HG03520 (cell line): Measurements from ENCODE around the gene CPN2.

Source experiments
- ATAC-seq: cut with Tn5 transposase; IDR thresholded peaks from one replicate; pipeline ENCODE4 v1.9.1; 2021; ENCODE audit warnings: mild to moderate bottlenecking, moderate library complexity; ENCODE audit not compliant: unreplicated experiment

The CPN2 gene

GRCh38 chr3:194357681-194358080 is 6.6 kb upstream of the CPN2 start:
- ATAC-seq, result no peak

GRCh38 chr3:194355379-194355778 is 4.3 kb upstream of the CPN2 start:
- no peak for ATAC-seq

- ATAC-seq, result no peak
These were observed 3.2 kb upstream of the CPN2 start for GRCh38 chr3:194354315-194354714.

- no peak for ATAC-seq
These were observed 1.6 kb upstream of the CPN2 start for GRCh38 chr3:194352667-194353246.

- no peak for ATAC-seq
These were observed 916 bp upstream of the CPN2 start for GRCh38 chr3:194351952-194352536.

GRCh38 chr3:194350726-194351071 is 429 bp downstream of the CPN2 start:
- ATAC-seq, result no peak

- no peak for ATAC-seq
These were observed 2.8 kb downstream of the CPN2 start for GRCh38 chr3:194348354-194348753.

GRCh38 chr3:194346621-194347020 is 4.5 kb downstream of the CPN2 start:
- no peak for ATAC-seq

- no peak for ATAC-seq
These were observed 5.1 kb downstream of the CPN2 start for GRCh38 chr3:194346035-194346434.

GRCh38 chr3:194344012-194344411 is 7.1 kb downstream of the CPN2 start:
- ATAC-seq, result no peak

- no peak for ATAC-seq
These were observed 7.6 kb downstream of the CPN2 start for GRCh38 chr3:194343561-194343893.

GRCh38 chr3:194342861-194343560 is 8.1 kb downstream of the CPN2 start:
- no peak for ATAC-seq

GRCh38 chr3:194340757-194341400 is 10.2 kb downstream of the CPN2 start:
- ATAC-seq, result no peak

- ATAC-seq, result no peak
These were observed 11.3 kb downstream of the CPN2 start for GRCh38 chr3:194339840-194340239.

GRCh38 chr3:194339356-194339755 is 11.8 kb downstream of the CPN2 start:
- no peak for ATAC-seq

GRCh38 chr3:194337965-194338753 is 13.0 kb downstream of the CPN2 start:
- ATAC-seq, result no peak

GRCh38 chr3:194336601-194337355 is 14.3 kb downstream of the CPN2 start:
- ATAC-seq, result no peak

GRCh38 chr3:194333981-194334320 is 17.2 kb downstream of the CPN2 start:
- ATAC-seq, result no peak

- peak; percentile 94 for ATAC-seq
These were observed 17.7 kb downstream of the CPN2 start for GRCh38 chr3:194333212-194333980.

- no peak for ATAC-seq
These were observed 18.3 kb downstream of the CPN2 start for GRCh38 chr3:194332858-194333211.
